Tibial artery (tissue), 4 donors: ENCODE measurements around the gene GRM7.

Experiments used
- DNase-seq, 2 donors: peaks; one replicate each; pipeline ENCODE4 v3.0.0-alpha.2; 2019
- H3K27ac ChIP-seq, 2 donors: fragments of 200-600 bp; sonication (generic) in 1 of 2; 1 replicate in 1 of 2; 2 replicates in 1 of 2; pipeline ENCODE4 v1.5.1; 2018 to 2019; ENCODE audit warnings: mild to moderate bottlenecking in 1 of 2
- H3K27me3 ChIP-seq, 2 donors: fragments of 200-600 bp; sonication (generic) in 1 of 2; one replicate each; pipeline versions ENCODE4 v1.5.1 to v1.6.0; 2016 to 2019
- H3K36me3 ChIP-seq, 3 donors: fragments of 200-600 bp; sonication (generic) in 2 of 3; one replicate each; pipeline ENCODE4 v1.5.1; 2016 to 2019; ENCODE audit warnings: mild to moderate bottlenecking in 2 of 3
- H3K4me1 ChIP-seq, 4 donors: fragments of 200-600 bp; sonication (generic) in 2 of 4; 1 replicate in 3 of 4; 2 replicates in 1 of 4; pipeline ENCODE4 v1.5.1; 2016 to 2019
- H3K4me3 ChIP-seq, 2 donors: fragments of 200-600 bp; sonication (generic) in 1 of 2; 1 replicate in 1 of 2; 2 replicates in 1 of 2; pipeline ENCODE4 v1.5.1; 2018 to 2019; ENCODE audit warnings: mild to moderate bottlenecking in 2 of 2
- H3K9me3 ChIP-seq, 3 donors: fragments of 200-600 bp; sonication (generic) in 1 of 3; one replicate each; pipeline ENCODE4 v1.5.1; 2016 to 2019
- intact Hi-C: fragments of 100-400 bp; cut with DNase I; formaldehyde crosslinking; loops from one replicate; pipeline ENCODE4 v1.15.0; 2023; ENCODE audit warnings: low total_unique reads
- TF ChIP-seq, protein P1 (sequence below), 2 experiments: fragments of 200-600 bp in 1 of 2; fragments of 450-650 bp in 1 of 2; IDR thresholded peaks; one replicate each; pipeline ENCODE4 v1.5.1; 2017 to 2019; ENCODE audit warnings: antibody characterized with exemption in 2 of 2, mild to moderate bottlenecking in 1 of 2, moderate library complexity in 1 of 2

The GRM7 gene

GRCh38 chr3:7201784-7202183 lies 340.9 kb downstream of the GRM7 start:
- DNase-seq = no peak
- TF ChIP-seq, protein P1, sequence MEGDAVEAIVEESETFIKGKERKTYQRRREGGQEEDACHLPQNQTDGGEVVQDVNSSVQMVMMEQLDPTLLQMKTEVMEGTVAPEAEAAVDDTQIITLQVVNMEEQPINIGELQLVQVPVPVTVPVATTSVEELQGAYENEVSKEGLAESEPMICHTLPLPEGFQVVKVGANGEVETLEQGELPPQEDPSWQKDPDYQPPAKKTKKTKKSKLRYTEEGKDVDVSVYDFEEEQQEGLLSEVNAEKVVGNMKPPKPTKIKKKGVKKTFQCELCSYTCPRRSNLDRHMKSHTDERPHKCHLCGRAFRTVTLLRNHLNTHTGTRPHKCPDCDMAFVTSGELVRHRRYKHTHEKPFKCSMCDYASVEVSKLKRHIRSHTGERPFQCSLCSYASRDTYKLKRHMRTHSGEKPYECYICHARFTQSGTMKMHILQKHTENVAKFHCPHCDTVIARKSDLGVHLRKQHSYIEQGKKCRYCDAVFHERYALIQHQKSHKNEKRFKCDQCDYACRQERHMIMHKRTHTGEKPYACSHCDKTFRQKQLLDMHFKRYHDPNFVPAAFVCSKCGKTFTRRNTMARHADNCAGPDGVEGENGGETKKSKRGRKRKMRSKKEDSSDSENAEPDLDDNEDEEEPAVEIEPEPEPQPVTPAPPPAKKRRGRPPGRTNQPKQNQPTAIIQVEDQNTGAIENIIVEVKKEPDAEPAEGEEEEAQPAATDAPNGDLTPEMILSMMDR (IDR thresholded peaks at IDR 0.05) = no peak
- no peaks in the 10 kb centered on the region for H3K9me3 ChIP-seq
- intact Hi-C loops = no loop called here
- no peaks in the 10 kb centered on the region for H3K4me1 ChIP-seq
- no peak overlapping the region for H3K4me3 ChIP-seq
- no peaks in the 10 kb centered on the region for H3K27me3 ChIP-seq
- no peak overlapping the region for H3K27ac ChIP-seq
- no peaks in the 10 kb centered on the region for H3K36me3 ChIP-seq

DNA sequence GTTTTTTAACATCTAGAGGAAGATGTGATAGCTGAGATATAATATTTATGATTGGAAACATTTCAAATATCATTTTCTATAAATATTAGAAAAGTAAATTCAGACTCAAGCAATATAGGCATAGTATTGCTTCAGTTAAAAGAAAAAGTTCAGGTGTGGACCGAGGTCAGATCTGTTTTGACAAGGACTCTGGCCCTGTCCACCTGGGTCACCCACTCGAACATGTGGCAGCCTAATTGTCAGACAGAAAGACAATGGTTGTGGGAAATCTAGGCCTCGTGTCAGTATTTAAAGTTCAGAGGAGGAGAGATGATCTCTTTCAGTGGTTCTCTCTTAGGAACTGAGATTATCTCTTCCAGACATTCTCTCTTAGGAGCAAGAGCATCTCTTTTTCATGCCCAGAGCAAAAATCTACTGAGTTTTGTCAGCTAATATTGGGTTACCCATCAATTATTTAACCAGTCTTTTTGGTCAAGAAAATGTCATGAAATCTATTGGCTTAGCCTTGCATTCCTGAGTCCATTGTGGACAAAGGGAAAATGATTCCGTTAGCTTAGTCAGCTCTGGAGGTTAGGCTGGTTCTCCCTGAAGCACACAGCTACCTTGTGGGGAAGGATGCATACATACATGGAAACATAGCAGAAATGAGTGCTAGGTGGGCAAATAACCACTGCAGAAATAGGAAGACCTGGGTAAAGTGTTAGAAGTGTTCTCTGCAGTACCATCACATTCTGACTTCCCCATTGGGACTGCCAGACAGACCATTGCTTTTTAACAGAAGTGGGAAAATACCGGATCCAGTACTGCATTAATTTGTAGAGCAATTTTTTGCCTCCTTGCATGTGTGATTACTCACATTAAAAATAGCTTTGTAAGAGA lies 343.3 kb downstream of the GRM7 start:
- DNase-seq = no peak
- intact Hi-C loops = no loop called here

DNA sequence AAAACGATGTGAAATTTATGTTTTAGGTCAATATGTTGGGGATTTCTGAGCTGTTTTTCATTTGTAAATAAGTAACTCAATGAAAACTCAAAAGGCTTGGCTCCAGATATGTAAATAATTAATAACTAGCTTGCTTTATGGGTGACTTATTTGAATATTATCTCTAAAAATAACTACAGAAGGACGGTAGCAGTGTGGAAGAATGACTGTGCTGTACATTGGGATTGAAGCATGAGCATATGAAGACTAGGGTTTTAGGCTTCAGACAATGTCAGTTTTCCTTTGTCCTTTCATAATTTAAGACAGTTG lies 343.9 kb downstream of the GRM7 start:
- TF ChIP-seq, protein P1 (IDR thresholded peaks at IDR 0.05) = no peak
- Histone ChIP-seq H3K27ac (no peak overlapping the region), H3K27me3 (no peaks in the 10 kb centered on the region), H3K4me3 (no peak overlapping the region), H3K9me3 (no peaks in the 10 kb centered on the region), H3K36me3 (no peaks in the 10 kb centered on the region), H3K4me1 (no peaks in the 10 kb centered on the region)
- intact Hi-C loops = no loop called here
- DNase-seq = no peak

More for the DNA sequence above, 343.3 kb downstream of the GRM7 start:
- Histone ChIP-seq H3K4me1 (no peaks in the 10 kb centered on the region), H3K9me3 (no peaks in the 10 kb centered on the region), H3K27me3 (no peaks in the 10 kb centered on the region), H3K4me3 (no peak overlapping the region), H3K36me3 (no peaks in the 10 kb centered on the region), H3K27ac (no peak overlapping the region)
- TF ChIP-seq, protein P1 (IDR thresholded peaks at IDR 0.05) = no peak

- H3K4me1 ChIP-seq = no peaks in the 10 kb centered on the region
- intact Hi-C loops = no loop called here
- H3K27ac ChIP-seq = no peak overlapping the region
- TF ChIP-seq, protein P1 (IDR thresholded peaks at IDR 0.05) = no peak
- no peak for DNase-seq
- no peaks in the 10 kb centered on the region for H3K27me3 ChIP-seq
- no peaks in the 10 kb centered on the region for H3K36me3 ChIP-seq
- H3K4me3 ChIP-seq = peak overlapping the region in 1 of 2 donors; percentile 17
- H3K9me3 ChIP-seq = no peaks in the 10 kb centered on the region
Measured at GRCh38 chr3:7205535-7205934, 344.6 kb downstream of the GRM7 start.

- Histone ChIP-seq H3K9me3 (no peaks in the 10 kb centered on the region), H3K36me3 (no peaks in the 10 kb centered on the region), H3K27ac (no peak overlapping the region), H3K4me1 (no peaks in the 10 kb centered on the region), H3K4me3 (peak overlapping the region in 1 of 2 donors; percentile 17), H3K27me3 (no peaks in the 10 kb centered on the region)
- TF ChIP-seq, protein P1 (IDR thresholded peaks at IDR 0.05) = no peak
- DNase-seq = no peak
- intact Hi-C loops = no loop called here
Measured at GRCh38 chr3:7205962-7206361, 345.0 kb downstream of the GRM7 start.
